OCI-LY1 (cell line): ENCODE measurements around the gene C20orf173.

ENCODE experiments used
- H2AFZ ChIP-seq: fragments of 200-600 bp; sonication (generic), shearing (Covaris generic); 2 replicates; pipeline ENCODE4 v1.6.0; 2014; ENCODE audit warnings: antibody characterized with exemption, mild to moderate bottlenecking, low read length
- H3F3A ChIP-seq: fragments of 200-600 bp; sonication (generic), shearing (Covaris generic); 2 replicates; pipeline ENCODE4 v1.6.0; 2014; ENCODE audit warnings: mild to moderate bottlenecking, antibody characterized with exemption, low read length, moderate library complexity; ENCODE audit not compliant: insufficient read depth
- H3K27ac ChIP-seq: fragments of 200-600 bp; sonication (generic); 2 replicates; pipeline ENCODE4 v1.5.1; 2014; ENCODE audit warnings: low read length, mixed run types, mild to moderate bottlenecking, low read depth; ENCODE audit not compliant: poor library complexity, severe bottlenecking
- H3K27me3 ChIP-seq: fragments of 200-600 bp; sonication (generic); 2 replicates; pipeline ENCODE4 v1.6.0; 2014; ENCODE audit warnings: antibody characterized with exemption, mild to moderate bottlenecking, low read length, moderate library complexity; ENCODE audit not compliant: insufficient read depth
- H3K36me3 ChIP-seq: fragments of 200-600 bp; sonication (generic); 2 replicates; pipeline ENCODE4 v1.6.1; 2014; ENCODE audit warnings: mild to moderate bottlenecking, antibody characterized with exemption, low read length, moderate library complexity, mixed read lengths; ENCODE audit not compliant: insufficient read depth
- H3K4me1 ChIP-seq: fragments of 200-600 bp; sonication (generic); 2 replicates; pipeline ENCODE4 v1.5.1; 2014; ENCODE audit warnings: mild to moderate bottlenecking, low read length, moderate library complexity; ENCODE audit not compliant: insufficient read depth, severe bottlenecking
- H3K4me2 ChIP-seq: fragments of 200-600 bp; sonication (generic), shearing (Covaris generic); 2 replicates; pipeline ENCODE4 v1.6.1; 2014; ENCODE audit warnings: low read length
- H3K4me3 ChIP-seq: fragments of 200-600 bp; sonication (generic); 2 replicates; pipeline ENCODE4 v1.5.1; 2014; ENCODE audit warnings: low read length, low read depth, mild to moderate bottlenecking, mixed read lengths; ENCODE audit not compliant: poor library complexity, severe bottlenecking
- H3K79me2 ChIP-seq: fragments of 200-600 bp; shearing (Covaris generic); 2 replicates; pipeline ENCODE4 v1.6.1; 2016; ENCODE audit warnings: mixed run types, low read length, mixed read lengths; ENCODE audit not compliant: insufficient read depth
- H3K9ac ChIP-seq: fragments of 200-600 bp; sonication (generic), shearing (Covaris generic); 2 replicates; pipeline ENCODE4 v1.6.1; 2014; ENCODE audit warnings: mild to moderate bottlenecking, low read length, mixed read lengths
- H3K9me2 ChIP-seq: fragments of 200-600 bp; sonication (generic), shearing (Covaris generic); 2 replicates; pipeline ENCODE4 v1.6.1; 2014; ENCODE audit warnings: low read depth, mild to moderate bottlenecking, low read length, mixed read lengths
- H3K9me3 ChIP-seq: fragments of 200-600 bp; shearing (Covaris generic); 2 replicates; pipeline ENCODE4 v1.6.1; 2014; ENCODE audit warnings: low read length, mixed read lengths
- H4K20me1 ChIP-seq: fragments of 200-600 bp; sonication (generic), shearing (Covaris generic); 2 replicates; pipeline ENCODE4 v1.6.0; 2016; ENCODE audit warnings: mild to moderate bottlenecking, low read length; ENCODE audit not compliant: insufficient read depth
- CTCF ChIP-seq: fragments of 200-600 bp; sonication (generic), shearing (Covaris generic); IDR thresholded peaks from 2 replicates; pipeline ENCODE4 v1.5.1; 2017; ENCODE audit warnings: mild to moderate bottlenecking, antibody characterized with exemption, low read length, moderate library complexity, mixed read lengths
- EZH2 ChIP-seq: fragments of 200-600 bp; sonication (generic), shearing (Covaris generic); IDR thresholded peaks from 2 replicates; pipeline ENCODE4 v1.8.0; 2017; ENCODE audit warnings: borderline replicate concordance, mixed run types, mild to moderate bottlenecking, antibody characterized with exemption, low read length, moderate library complexity, mixed read lengths

The C20orf173 gene

GRCh38 chr20:35511814-35512420 is 17.5 kb downstream of the C20orf173 start:
- Histone ChIP-seq H3K9me3 (no peaks in the 10 kb centered on the region), H3K27me3 (no peaks in the 10 kb centered on the region), H3K36me3 (peaks cover 64% of the 10 kb centered on the region), H3K9me2 (no peaks in the 10 kb centered on the region), H3K4me1 (no peaks in the 10 kb centered on the region), H2AFZ (no peak overlapping the region), H4K20me1 (no peaks in the 10 kb centered on the region), H3F3A (no peaks in the 10 kb centered on the region), H3K79me2 (no peaks in the 10 kb centered on the region), H3K27ac (no peak overlapping the region), H3K9ac (no peak overlapping the region), H3K4me2 (no peak overlapping the region), H3K4me3 (no peak overlapping the region)
- TF ChIP-seq CTCF (peak; percentile 82), EZH2 (no peak)

- H3F3A ChIP-seq, result no peaks in the 10 kb centered on the region
- TF ChIP-seq EZH2 (no peak), CTCF (no peak)
- H3K9me2 ChIP-seq, result no peaks in the 10 kb centered on the region
- no peaks in the 10 kb centered on the region for H3K79me2 ChIP-seq
- no peaks in the 10 kb centered on the region for H3K27me3 ChIP-seq
- H3K9me3 ChIP-seq, result no peaks in the 10 kb centered on the region
- peaks cover 72% of the 10 kb centered on the region for H3K36me3 ChIP-seq
- H3K4me2 ChIP-seq, result no peak overlapping the region
- peaks cover under 1% of the 10 kb centered on the region for H3K4me1 ChIP-seq
- no peak overlapping the region for H2AFZ ChIP-seq
- H3K9ac ChIP-seq, result no peak overlapping the region
- H4K20me1 ChIP-seq, result no peaks in the 10 kb centered on the region
- no peak overlapping the region for H3K4me3 ChIP-seq
- no peak overlapping the region for H3K27ac ChIP-seq
Measured at GRCh38 chr20:35510951-35511735, 18.3 kb downstream of the C20orf173 start.

GRCh38 chr20:35508493-35509218 is 20.8 kb downstream of the C20orf173 start:
- Histone ChIP-seq H3K9ac (no peak overlapping the region), H3K9me3 (no peaks in the 10 kb centered on the region), H3K79me2 (no peaks in the 10 kb centered on the region), H3K9me2 (no peaks in the 10 kb centered on the region), H3F3A (no peaks in the 10 kb centered on the region), H3K4me1 (peaks cover 5% of the 10 kb centered on the region), H3K4me3 (no peak overlapping the region), H3K4me2 (no peak overlapping the region), H4K20me1 (no peaks in the 10 kb centered on the region), H3K27me3 (no peaks in the 10 kb centered on the region), H2AFZ (no peak overlapping the region), H3K27ac (no peak overlapping the region), H3K36me3 (peaks cover 88% of the 10 kb centered on the region)
- TF ChIP-seq EZH2 (no peak), CTCF (no peak)
